ENCODE data around the gene EVC.

Gene EVC

GRCh38 chr4:5755161-5755560 is 44.2 kb downstream of the EVC start:
- DNase-seq (ENCODE audit: low read depth in 2 of 2), result no peak

DNA sequence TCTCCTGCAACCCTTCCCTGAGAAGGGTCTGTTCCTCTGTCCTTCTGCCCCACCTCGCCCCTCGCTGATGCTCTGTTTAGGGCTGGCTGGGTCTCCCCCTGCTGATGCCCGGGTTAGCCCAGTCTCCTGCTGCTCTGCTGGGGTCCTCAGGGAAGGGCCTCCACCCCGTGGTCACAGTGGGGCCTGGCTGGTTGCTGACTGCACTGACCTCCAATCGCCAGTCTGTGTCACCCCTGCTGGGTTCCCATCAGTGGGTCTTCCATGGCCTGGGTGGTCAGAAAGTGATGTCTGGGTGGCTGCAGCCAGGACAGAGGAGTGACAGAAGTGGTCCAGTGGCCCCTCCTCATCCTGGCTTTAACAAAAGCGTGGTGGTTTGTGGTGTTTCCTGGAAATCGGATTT is 44.7 kb downstream of the EVC start:
- DNase-seq (ENCODE audit: low read depth in 2 of 2), result no peak

DNA sequence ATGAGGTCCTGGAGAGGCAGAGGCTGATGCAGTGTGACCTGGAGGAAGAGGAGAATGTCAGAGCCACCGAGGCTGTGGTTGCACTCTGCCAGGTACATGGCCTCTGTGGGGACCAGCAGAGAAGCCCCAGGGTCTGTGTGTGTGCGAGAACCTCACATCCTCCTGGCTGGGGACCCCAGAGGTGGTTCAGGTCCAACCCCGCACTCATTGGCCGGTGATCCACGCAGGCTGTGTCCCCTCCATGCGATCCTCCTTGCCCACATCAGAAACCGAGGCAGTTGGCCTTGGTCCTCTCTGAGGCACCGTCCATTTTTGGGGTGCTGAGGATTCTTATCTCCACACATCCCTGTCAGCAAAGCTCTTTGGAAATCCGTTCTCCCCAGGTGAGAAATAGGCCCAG is 45.3 kb downstream of the EVC start:
- no peak for DNase-seq (ENCODE audit: low read depth in 2 of 2)

- no peak for DNase-seq (ENCODE audit: low read depth in 2 of 2)
These were observed 46.1 kb downstream of the EVC start for GRCh38 chr4:5757091-5757490.

DNA sequence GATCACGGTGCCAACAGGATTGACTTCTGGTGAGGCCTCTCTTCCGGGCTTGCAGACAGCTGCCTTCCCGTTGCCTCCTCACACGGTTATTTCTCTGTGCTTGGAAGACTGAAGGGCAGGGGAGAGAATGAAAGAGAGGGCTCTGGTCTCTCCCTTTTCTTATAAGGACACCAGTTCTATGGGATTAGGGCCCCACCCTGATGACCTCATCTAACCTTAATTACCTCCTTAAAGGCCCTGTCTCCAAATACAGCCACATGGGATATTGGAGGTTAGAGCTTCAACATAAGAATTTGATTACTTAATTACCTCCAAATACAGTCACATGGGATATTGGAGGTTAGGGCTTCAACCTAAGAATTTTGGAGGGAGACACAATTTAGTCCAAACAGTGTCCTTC is 46.5 kb downstream of the EVC start:
- no peak for DNase-seq (ENCODE audit: low read depth in 2 of 2)

GRCh38 chr4:5757954-5758353 is 47.0 kb downstream of the EVC start:
- no peak for DNase-seq (ENCODE audit: low read depth in 2 of 2)

- DNase-seq (ENCODE audit: low read depth in 2 of 2), result no peak
These were observed 47.7 kb downstream of the EVC start for GRCh38 chr4:5758741-5759140.

- DNase-seq (ENCODE audit: low read depth in 2 of 2), result no peak
These were observed 48.5 kb downstream of the EVC start for GRCh38 chr4:5759236-5760075.

GRCh38 chr4:5760246-5760645 is 49.2 kb downstream of the EVC start:
- no peak for DNase-seq (ENCODE audit: low read depth in 2 of 2)

DNA sequence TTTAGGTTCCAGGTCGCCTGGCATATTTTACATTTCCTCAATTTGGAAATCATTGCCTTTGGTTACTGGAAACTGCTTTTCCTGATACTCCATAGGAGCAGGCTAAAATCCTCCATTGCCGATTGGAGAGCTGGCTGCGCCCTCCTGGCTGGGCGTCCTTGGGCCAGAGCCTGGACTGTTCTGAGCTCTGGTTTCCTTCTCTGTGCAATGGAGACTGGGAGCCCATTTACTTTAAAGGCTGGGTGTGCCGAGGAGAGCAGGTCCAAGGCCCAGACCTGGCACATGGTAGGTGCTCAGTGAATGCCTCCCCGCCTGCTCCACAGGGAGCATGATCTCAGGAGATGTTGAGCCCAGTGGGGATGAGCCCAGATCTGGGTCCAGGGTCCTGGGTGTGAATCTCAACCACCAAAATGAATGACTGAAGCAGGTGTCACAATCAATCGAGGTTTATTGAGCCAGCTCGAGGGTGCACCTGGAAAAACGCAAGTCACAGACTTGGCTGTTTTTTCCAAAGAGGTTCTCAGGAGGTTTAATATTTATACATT is 50.0 kb downstream of the EVC start:
- DNase-seq (ENCODE audit: low read depth in 2 of 2), result no peak

DNA sequence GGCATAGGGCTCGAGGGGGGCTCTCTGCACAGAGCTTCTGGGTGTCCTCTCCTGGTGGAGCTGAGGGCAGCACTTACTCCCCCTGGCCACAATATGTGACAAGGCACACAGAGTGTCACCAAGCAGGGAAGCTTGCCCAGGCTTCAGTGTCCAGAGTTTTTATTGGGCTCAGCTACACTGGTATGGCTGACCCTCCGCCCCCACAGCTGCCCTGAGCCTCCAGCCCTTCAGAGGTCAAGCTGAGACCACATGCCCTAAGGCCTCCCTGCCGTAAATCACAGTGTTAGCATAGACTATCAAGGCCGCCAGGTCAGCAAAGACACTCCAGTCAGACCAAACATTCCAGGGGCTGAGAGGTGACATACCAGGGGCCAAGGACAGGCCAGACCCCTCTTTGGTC is 59.0 kb downstream of the EVC start:
- DNase-seq (ENCODE audit: low read depth in 2 of 2), result no peak

DNA sequence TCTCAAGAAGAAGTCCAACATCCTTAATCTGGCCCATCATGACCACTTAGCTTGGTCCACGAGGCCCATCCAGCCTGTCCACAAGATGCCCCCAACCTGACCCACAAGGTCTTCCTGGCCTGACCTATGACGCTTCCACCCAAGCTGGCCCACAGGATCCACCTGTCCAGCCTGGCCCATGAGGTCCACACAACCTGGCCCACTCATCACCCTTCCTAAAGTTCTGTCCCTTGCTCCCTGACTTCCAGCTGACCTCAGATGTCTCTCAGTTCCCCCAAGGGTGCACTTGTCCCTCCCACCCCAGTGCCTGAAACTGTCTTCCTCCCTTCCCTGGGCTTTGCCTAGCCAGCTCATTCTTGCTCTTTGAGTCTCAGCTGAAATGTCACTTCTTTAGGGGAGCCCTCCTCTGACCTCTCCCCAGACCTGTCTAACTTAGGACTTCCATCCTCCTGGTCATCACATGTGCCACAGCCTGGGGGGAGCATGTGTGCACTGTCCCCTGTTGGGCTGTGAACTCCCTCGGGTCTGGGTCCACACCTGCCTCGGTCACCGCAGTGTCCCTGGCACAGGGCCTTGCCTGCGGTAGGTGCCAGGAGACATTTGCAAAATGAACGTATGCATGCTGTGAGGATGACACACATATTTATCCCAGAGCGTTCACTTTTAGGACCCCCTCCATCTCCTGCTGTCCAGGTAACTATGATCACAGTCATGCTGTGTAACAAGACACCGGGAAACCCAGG is 61.7 kb downstream of the EVC start:
- no peak for DNase-seq (ENCODE audit: low read depth in 2 of 2)

DNA sequence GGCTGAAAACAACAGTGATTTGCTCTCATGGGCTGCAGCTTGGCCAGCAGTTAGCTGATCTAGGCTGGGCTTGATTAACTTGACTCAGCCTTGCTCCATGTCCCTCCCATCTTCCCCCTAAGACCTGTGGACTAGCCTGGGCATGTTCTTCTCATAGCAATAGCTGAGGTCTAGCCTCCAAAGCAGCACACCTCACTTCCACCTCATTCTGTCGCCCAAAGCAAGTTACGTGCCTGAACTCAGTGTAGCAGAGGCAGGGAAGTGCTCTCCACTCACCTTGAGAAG is 62.2 kb downstream of the EVC start:
- DNase-seq (ENCODE audit: low read depth in 2 of 2), result no peak

- no peak for DNase-seq (ENCODE audit: low read depth in 2 of 2)
These were observed 63.5 kb downstream of the EVC start for GRCh38 chr4:5774416-5775036.

GRCh38 chr4:5776510-5776909 is 65.5 kb downstream of the EVC start:
- no peak for DNase-seq (ENCODE audit: low read depth in 2 of 2)

GRCh38 chr4:5780831-5781480 is 70.0 kb downstream of the EVC start:
- DNase-seq (ENCODE audit: low read depth in 2 of 2), result no peak

DNA sequence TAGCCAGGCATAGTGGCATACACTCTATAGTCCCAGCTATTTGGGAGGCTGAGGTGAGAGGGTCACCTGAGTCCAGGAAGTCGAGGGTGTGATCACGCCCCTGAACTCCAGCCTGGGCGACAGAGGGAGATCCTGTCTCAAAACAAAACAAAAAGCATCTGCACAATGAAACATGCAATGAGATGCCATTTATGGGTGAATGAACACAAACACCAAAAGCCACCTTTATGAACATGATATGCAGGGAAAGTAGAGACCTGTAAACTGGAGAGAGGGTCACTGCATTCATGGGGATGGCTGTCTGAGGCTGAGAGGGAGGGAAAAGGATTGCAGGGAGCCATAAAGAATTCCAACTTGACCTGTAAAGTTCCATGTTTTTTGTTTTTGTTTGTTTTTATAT is 70.7 kb downstream of the EVC start:
- no peak for DNase-seq (ENCODE audit: low read depth in 2 of 2)

DNA sequence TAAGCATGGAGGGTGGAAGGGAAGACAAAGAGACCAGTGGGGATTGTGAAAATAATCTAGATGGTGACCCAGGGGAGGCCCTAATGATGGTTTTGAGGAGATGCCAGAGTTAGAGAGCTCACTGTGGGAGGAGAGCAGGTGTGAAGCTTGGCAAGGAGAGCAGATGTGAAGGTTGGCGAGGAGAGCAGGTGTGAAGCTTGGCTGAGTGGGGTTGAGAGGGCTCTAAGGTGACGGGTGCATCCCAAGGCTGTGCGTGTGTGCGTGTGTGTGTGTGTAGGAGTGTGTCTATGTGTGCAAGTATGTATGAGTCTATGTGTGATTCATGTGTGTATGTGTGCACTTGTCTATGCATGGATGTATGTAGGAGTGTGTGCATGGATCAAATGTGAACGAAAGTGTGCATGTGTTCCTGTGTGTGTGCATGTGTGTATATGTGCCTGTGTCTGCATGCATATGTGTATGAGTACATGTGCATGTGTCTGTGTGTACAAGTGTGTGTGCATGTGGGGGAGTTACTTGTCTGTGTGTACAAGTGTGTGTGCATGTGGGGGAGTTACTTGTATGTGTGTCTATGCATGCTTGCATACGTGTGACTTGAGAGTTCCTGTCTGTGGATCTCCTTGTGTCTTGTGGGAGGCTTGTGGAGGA is 72.0 kb downstream of the EVC start:
- DNase-seq (ENCODE audit: low read depth in 2 of 2), result no peak

- DNase-seq (ENCODE audit: low read depth in 2 of 2), result no peak
These were observed 72.5 kb downstream of the EVC start for GRCh38 chr4:5783486-5783885.

GRCh38 chr4:5784021-5784420 is 73.0 kb downstream of the EVC start:
- no peak for DNase-seq (ENCODE audit: low read depth in 2 of 2)

DNA sequence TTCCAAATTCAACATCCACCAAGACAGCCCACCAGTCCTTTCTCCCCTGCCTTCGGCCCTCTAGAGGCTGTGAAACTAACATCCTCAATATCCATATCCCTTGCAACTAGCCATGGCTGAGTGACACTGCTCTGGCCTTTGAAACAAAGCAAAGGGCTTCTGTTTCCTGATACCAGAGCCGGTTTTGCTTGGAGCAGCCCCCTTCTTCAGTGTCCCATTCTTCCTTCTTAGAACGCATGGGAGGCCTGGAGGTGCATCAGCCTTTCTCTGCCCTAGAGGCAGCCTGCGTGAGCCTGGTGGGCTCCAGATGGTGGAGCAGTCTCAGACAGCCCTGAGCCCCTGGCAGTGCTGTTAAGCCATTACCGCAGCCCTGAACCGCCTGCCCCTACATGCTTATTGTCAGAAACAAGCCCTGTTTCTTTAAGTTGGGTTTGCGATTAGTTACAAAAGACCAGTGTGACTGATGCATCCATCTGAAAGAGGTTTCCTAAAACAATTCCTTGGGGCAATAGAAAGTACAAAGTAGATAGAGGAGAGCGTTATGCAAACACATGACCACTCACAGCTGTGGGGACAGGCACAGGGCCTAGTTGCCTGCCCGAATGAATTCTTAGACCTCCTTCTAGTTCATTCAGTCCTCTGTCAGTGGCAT is 74.1 kb downstream of the EVC start:
- DNase-seq (ENCODE audit: low read depth in 2 of 2), result no peak

Data from stimulated activated CD8-positive, alpha-beta memory T cell treated with anti-CD3 and anti-CD28 coated beads, Interleukin-7, amount 100 ng/mL, for 1 hour (primary cell).